T-helper 1 cell (primary cell): ENCODE data around the gene MCEE.
"Not testable (repeated sequence)": the region's sequence is repeated elsewhere in the genome, so short reads cannot be mapped to it uniquely, and the experiment has no call there.

Experiments
- DNase-seq, 5 donors: peaks; one replicate each; pipeline ENCODE4 v3.0.0-alpha.2; 2012 to 2020
- total RNA-seq, 4 donors: gene quantifications; one replicate each; lab custom pipeline; 2026; lab: John Stamatoyannopoulos, UW

MCEE gene
- 4.0 to 7.5 (median 6.5) reads per million in 4 donors for total RNA-seq

DNA sequence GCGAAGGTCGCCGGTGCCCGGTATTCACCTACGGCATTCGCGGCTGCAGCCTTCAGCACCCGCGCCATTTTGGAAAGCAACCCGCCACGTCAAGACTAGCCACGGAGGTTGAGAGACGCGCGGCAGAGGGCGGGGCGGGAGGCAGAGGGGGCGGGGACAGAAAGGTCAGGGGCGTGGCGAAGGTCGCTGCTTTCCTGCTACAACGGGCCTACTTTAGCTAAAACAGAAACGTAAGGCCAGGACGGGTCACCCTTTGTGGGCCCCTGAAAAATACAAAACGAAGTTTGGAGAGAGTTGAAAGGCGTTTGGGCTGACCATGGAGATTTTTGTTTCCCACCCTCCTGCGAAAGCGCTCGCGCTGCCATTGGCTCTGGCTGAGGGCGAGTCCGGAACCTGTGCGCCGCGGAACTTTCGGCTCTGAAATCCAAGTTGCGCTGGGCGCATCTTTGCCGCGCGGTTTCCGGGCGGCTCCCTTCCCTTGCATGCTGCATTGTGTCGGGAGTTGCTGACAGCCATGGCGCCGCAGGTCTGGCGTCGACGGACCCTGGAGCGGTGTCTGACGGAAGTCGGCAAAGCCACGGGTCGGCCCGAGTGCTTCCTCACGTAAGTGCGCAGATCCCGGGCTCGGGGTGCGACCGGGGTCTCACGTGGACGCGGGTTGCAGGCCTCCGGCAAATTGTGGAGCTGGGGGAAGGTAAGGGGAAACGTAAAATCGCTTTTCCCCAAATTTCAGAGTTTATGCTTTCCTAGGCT lies at the start of gene MCEE, which contains the start of gene MPHOSPH10:
Gene MCEE, minus strand, starts transcription at position 78 of the 753 bp plus-strand sequence. Its CDS starts 10 bp downstream, at position 68.
Gene MPHOSPH10, plus strand, starts transcription at position 483 of the 753 bp plus-strand sequence. Its CDS starts 32 bp downstream, at position 515.
- DNase-seq: peak; percentile 73 to 94 (median 83)

DNA sequence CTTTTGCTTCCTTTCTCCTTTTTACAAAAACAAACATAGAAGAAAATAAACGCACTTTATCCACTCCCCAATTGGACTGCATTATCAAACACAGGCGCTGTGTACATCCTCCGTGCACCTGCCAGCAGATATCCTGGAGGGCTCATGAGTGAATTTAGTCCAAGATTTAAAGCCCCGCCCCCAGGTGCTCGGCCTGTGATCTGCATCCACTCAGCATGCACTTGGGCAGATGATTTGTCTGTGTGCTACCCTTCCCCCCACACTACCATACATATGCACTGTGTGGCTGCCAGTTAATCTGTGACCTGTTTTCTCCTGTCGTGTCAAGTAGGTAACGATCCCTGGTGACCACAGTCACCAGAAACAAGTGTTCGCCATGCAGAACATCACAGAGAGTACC lies 48.8 kb upstream of the MCEE start:
- not testable (repeated sequence) for DNase-seq

DNA sequence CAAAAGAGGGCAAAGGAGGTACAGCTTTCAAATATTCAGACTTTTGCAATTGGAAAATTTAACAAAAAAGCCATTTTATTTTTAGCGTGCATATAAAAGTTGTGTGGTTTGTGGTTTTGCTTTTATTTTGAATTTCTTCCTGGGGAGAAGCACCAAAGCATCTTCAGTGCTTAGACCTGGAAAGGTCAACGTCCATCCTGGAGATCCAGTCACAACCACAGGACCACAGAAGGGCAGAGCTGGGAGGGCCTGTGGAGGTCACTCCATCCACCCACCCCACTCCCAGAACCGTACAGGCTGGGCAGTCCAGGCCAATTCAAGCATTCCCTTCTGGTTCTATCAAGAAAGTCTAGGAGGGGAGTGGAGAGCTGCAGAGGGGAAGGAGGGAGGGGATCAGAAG lies 44.2 kb upstream of the MCEE start:
- DNase-seq: no peak

DNA sequence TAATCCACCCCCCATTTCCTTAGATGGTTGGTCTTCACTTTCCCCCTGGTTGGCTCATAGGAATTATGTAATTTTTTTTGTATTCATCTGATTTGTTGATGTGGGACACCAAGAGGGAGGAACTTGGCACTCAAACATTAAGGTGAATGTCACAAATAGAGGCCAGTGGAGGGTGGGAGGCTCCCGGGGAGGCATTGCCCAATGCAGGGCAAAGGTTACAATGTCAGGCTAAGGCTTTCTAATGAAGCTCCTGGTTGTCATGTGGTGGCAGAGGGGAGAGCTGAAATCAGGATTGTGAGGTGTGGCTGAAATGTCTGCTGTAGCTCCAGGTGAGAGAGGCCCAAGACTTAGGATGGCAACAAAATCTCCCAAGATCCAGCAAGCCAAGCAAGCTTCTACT lies 43.1 kb upstream of the MCEE start:
- DNase-seq: no peak

DNA sequence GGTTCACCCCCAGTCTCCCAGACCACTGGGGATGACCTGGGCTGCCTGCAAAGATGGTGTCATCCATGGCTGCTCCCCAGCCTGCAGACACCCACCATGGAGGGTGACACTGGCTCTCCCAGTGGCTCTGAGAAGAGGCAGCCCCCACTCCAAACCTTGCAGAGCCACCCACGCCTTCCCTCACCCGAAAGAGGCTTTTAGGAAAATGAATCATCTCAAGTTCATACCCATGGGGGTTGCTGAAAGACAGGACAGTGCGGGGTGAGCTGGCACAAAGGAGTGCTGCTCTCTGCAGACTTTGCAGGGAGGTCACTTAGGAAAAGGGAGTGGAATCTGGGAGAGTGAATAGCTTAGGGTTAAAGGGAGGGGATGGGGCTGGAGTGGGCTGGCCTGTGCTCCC lies 36.8 kb upstream of the MCEE start:
- DNase-seq: no peak

DNA sequence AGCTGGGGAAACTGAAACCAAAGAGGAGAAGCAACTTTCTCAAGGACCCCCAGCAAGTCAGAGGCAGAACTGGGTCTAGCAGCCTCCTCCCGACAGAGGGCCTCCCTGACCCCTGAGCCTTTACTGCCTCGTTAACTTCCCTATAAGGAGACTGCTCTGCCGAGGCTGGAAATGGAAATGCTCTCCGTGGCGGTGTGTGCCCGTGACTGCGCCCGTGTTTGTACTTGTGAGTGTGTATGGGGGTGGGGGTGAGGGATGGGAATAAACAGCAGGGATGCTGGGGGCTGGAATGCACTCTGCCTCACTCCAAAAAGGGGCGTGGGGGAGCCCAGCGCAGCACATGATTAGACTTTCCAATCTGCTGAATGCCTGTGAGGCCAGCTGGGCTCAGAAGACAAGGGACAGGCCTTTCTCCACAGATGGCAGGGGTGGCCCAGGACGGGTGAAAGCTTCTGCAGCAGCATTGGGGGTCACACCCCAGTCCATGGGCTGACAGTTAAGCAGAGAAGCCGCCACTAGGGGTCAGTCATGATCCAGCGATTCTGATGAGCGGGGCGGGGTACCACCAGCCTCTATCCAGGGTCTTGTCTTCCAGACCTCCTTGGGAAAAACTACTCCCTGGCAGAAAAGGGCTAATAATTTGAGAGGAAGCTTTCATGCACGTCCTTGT lies 27.2 kb upstream of the MCEE start:
- DNase-seq: peak in 4 of 5 donors; percentile 15 to 51 (median 20)

DNA sequence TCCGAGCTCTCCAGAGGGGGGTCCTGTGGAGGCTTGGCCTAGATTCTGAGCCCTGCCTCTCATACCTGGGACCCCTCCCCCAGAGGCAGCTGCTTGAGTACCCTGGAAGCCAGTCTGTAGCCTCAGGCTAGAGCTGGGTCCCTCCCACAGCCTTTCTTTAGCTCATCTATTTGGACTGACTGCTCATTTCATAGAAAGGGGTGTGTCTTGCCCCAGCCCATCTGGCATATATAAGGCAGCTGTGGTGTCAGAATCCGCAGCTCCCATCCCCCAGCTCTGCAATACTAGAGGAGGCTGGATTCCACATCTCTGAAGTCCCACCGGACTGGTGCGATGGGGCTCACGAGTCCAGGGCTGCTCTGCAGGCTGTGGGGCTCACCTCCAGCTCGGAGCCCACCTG lies 26.5 kb upstream of the MCEE start:
- DNase-seq: no peak

DNA sequence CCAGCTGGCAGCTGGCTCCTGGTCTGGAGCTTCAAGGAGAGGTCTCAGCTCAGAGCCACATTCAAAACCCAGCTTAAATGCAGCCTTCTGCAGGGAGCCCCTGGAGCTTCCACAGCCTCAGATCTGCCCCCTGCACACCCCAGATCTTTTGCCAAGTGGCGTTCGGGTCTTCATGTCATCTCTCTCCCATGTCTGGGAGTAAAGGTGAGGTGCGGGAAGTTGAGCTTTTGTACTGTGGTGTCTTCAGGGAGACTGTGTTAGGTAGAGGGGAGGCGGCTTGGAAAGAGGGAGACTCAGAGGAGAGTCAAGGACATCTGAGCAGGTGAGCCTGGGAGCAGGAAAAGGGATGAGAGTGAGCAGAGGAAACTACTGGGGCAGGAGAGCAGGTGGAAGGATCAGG lies 25.8 kb upstream of the MCEE start:
- DNase-seq: no peak

DNA sequence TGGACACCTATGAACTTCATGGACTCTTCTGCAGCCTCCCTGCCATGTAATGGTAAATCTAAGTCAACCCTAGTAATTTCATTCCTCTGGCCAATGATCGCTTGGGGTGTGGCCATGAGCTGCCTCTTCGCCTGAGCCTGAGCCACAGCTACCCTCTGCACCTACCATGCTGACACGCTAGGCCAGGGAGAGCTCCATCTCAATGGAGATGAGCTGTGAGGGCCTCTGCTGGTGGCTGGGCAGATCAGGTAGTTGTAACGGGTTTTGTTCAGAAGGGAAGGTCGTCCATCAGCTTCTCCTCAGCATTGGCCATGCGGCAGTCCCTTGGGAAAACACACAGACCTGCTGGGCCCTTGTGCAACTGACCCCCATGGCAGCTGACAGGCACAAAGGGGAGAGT lies 24.8 kb upstream of the MCEE start:
- peak in 1 of 5 donors; percentile 18 for DNase-seq

DNA sequence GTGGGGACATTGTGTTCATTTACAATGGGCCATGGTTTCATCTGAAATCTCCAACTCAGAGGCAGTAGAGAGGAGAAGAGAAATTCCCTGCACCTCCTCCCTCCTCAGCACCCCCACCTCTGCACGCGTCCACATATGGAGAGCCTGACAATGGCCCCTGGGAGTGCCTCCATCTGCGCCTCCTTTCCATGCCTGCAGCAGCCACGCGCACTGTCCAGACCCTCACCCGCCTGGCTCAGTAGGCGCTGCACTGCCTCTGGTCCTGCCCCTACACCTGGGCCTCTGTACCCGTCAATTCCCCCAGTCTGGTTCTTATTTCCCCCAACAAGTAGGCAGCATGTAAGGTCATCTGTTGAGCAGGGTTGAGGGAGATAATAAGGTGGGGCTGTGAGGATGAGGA lies 24.2 kb upstream of the MCEE start:
- DNase-seq: no peak

DNA sequence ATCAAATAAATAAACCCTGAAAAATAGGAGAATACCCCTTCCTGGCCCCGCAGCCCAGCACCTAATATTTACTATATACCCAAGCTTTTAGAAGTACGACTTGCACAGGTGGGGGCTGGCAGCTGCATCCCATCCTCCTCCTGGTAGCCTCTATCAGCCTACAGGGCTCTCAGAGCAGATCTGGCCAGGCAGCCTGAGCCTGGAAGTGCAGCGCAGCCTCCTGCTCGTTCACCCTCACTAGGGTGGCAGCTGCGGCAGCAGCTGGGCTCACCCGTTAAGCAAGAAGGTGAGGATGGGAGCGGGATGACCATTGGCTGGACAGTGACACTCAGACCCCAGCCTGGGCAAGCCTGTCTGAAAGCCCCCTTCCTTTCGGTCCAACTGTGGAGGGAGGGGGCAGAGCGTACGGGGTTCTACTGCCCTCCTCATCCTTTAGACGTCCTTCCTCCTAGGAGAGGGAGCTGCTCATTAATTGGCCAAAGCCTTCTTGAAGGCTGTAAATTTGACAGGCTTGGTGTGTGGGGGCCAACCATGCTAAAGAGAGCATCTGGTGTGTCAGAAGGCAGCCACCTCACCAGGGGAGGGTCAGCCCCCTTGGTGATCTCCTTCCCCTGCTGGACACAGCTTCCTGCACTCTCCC lies 23.7 kb upstream of the MCEE start:
- no peak for DNase-seq

DNA sequence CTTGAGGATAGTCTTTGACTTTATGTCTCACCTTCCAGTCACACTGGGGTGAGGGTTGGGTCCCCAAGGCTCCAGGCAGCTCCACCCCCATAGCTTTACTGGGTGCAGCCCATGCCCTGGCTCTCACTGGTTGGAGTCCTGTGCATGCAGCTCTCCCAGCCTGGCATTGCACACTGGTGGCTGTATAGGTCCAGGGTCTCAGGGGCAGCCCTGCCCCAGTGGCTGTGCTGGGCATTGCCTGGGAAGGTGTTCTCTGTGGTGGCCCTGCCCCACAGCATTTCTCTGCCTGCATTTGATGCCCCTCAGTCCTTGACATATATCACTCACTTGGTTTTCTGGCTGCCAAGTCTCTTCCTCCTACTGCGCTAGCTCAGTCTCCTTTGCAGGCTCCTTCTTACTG lies 21.6 kb upstream of the MCEE start:
- no peak for DNase-seq

DNA sequence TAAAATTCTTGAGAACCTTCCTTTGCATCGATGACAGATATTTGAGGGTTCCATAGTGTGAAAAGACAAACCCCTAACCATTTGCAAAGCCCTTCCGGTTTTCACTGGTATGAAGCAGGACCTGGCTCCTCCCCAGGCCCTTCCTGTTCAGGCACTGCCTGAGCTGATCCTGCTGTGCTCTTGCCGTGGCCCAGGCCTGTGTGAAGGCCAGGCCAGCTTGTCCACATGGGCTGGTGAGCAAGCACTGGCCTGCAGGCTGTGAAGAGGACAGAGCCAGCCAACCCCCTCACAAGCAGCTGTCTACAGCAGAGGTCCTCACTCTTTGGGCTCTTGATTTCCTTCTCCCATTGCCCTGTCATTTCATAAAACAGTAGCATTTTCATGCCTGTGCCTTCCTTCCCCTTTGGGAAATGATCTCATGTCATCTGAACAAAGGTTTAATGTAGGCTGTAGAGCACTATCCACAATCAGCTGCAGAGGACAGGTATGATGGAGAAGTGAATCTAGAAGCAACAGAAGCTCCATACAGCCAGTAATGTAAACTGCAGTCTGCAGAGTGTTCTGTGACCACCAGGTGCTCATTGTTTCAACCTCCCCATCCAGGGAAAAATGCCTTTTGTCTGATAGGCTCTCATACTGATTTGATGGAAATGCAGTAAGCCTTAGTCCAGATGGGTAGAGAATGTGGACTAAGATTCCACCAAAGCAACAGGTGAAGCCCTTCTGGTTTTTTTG lies 20.2 kb upstream of the MCEE start:
- no peak for DNase-seq

DNA sequence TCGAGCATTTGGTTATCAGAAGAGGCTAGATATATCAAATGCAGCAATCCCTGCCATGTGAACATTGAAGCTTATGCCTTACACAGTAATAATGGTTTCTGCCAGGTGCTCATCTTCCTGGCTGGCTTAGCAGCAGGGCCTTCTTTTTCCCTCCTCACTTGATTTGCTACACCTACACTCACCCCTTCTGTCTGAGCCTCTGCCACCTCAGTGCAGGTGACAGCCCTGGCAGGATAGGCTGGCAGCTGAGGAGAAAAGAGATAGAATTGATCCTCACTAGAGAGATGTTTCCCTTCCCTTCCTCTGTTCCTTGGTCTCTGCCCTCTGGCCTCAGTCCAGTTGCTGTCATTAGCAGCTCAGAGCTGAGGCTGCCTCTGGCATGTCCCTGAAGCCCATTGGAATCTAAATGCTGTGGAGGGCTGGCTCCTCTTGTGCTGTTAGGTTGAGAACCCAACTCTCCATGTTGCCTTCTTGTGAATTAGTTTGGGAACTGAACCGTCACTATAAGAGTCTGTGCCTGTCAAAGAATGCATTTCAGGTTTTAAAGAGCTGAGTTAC lies 18.6 kb upstream of the MCEE start:
- DNase-seq: no peak

DNA sequence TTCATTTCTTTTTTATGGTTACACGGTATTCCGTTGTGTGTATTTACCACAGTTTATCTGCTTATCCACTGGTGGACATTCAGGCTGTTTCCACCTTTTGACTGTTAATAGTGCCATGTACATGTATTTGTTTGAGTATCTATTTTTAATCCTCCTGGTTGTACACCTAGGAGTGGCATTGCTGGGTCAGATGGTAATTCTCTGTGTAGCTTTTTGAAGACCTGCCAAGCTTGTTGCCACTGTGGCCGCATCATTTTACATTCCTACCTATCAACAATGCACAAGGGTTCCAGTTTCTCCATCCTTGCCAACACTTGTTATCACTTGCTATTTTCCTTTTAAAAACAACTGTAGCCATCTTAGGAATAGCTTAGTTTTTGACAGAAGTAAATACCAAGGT lies 13.8 kb upstream of the MCEE start:
- DNase-seq: no peak

DNA sequence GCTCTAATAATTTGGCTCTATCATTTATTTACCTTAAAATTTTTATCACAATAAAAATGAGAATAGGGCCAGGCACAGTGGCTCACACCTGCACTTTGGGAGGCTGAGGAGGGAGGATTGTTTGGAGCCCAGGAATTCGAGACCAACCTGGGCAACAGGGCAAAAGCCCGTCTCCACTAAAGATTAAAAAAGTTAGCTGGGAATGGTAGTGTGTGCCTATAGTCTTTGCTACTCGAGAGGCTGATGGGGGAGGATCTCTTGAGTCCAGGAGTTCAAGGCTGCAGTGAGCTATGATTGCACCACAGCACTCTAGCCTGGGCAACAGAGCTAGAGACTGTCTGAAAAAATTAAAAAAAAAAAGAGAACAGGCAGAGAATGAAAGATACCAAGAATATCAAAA lies 6.1 kb upstream of the MCEE start:
- no peak for DNase-seq

DNA sequence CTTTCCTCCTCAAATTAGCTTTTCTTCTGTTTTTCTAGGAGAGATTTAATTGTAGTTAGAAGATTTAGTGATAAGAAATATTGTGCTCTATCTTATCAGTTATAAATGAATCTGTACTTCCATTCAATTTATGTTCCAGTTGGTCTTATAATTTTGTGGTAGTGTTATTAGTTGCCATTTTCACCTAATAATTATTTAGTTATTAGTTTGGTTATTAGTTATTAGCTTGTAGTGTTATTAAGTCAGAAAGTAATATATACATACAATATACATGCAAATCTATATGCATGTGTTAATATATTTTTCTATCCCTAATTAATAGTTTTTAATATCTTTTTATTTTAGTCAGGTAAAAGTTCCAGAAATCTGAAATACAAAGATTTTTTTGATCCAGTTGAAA lies 3.6 kb upstream of the MCEE start:
- DNase-seq: no peak

DNA sequence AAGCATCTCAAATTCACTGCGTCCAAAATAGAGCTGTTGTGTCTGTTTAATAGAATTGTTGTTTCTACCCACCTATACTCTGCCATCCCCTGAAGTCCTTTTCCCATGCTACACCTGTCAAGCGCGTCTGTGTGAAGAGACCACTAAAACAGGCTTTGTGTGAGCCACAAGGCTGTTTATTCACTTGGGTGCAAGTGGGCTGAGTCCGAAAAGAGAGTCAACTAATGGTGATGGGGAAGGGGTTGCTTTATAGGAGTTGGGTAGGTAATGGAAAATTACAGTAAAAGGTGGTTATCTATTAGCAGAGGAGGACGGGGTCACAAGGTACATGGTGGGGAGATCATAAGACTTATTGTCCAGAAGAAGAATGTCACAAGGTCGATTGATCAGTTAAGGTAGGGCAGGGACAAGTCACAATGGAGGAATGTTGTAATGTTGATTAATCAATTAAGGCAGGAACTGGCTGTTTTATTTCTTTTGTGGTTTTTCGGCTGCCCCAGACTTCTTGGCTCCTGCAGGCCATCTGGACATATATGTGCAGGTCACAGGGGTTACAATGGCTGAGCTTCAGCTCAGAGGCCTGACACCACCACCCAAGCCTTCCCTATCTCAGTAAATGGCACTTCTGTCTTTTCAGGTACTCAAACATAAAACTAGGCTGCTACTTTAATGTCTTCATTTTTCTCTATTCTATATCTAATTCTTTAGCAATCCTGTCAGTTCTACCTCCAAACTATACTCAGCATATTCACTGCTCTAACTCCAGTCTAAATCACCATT lies 1.5 kb upstream of the MCEE start:
- DNase-seq: not testable (repeated sequence)

DNA sequence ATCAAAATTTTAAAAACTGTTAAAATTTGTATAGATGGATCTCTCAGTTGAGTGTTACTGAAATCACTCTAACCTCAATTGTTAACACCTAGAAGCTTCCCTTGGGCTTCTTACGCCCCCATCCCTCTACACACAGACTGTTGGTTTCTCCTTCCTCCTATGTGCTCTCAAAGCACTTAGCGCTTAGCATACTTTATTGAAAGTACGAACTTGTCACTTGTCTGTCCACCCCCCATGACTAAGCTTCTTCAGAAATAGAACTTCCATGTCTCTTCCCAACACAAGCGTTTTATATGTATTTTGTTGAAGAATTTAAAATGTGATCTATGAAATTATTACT lies 846 bp upstream of the MCEE start:
- no peak for DNase-seq

DNA sequence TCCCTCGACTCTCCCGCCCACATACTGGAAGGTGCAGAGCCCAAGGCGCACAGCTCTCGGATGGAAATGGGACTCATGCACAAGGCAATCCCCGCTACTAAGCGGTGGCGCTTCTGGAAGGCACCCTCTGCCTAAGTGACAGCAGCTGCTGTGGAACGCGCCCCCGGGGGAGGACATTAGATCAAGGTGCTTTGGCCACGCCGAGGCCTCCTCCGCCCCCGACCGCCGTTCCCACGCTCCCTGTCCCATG lies 202 bp downstream of the MCEE start:
- DNase-seq: no peak

DNA sequence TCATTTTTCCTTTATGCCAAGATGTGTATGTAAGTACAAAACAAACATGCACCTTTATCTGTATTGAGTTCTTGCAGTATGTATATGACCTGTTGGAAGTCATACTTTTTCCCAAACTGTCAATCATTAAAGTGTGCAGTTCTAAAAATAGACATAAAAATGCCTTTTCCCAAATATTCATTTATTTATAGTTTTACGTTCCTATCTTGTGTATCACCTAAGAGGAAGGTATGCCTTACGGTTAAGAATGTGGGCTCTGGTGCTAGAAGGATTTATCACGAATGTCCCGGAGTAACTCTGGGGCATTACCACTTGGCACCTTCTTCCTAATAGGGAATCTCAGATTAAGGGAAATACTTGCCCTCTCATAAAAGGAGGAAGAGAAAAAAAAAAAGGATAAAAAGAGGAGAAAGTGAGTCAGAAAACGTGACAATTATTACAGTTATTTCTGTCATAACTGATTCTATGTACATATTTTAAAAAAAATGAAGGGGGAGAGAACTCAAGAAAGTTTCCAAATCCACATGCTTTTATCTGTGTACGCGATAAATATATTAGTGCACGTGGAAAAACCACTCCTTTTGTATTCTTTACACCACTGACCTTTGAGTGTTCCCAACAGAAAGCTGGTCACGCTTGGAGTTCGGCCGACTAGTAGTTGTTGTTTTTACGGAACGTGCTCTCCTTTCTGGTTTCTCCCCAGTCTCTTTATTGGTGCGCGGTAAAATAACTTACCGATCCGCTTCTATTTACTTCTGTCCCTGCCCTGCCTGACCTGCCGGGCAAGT lies 721 bp downstream of the MCEE start:
- DNase-seq: no peak

DNA sequence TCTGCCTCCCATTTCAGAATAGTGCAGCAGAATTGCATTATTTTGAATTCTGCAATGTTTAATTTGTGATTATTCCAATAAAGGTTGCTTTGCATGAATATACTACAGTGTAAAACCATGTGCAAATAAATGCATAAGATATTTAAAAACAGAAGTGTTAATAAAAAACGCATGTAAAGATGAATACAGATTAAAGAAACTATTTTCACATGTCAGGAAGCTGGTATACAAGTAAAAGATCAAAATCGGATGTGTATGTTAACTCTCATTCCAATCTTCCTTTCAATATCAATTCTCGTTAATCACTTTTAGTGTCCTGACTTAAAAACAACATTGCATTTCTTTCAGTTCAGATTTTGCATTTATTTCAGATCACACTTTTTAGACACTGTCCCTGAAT lies 3.1 kb downstream of the MCEE start:
- no peak for DNase-seq
